H1 (cell line): ENCODE data around the gene ATP5ME. TPM values are rescaled to one million over a fixed set of nuclear protein-coding genes. Genes with fewer than 3 reads are reported as not detected.

ENCODE experiments used
- RAD21 ChIP-seq, 2 experiments: IDR thresholded peaks in 1 of 2; conservative IDR thresholded peaks in 1 of 2; 2 replicates each; pipeline ENCODE4 v1.6.1; 2011; ENCODE audit warnings: low read depth in 2 of 2, low read length in 2 of 2, improper control_type of control experiment in 1 of 2, inconsistent platforms in 1 of 2, mild to moderate bottlenecking in 1 of 2, moderate library complexity in 1 of 2
- TAF7 ChIP-seq: optimal IDR thresholded peaks from 2 replicates; pipeline ENCODE3; 2011; ENCODE audit warnings: low read depth, mild to moderate bottlenecking, inconsistent platforms, low read length, moderate library complexity, borderline replicate concordance
- polyA plus RNA-seq, 7 experiments: library from polyadenylated mRNA; depleted of rRNA in 3 of 7; stranded (reverse) in 5 of 7; unstranded in 2 of 7; fragments of >200 nt in 5 of 7; fragments of 200-250 nt in 2 of 7; gene quantifications; 1 replicate in 5 of 7; 2 replicates in 1 of 7; 4 replicates in 1 of 7; pipeline versions ENCODE4 v1.2.1 to v1.2.3, GENCODE V29; 2011 to 2013; ENCODE audit warnings: missing spikeins in 2 of 7, mixed read lengths in 2 of 7
- total RNA-seq: library from RNA; stranded (reverse); fragmentation: NEBNext Ultra II Directional; extraction: Animal tissue kit (Norgen Biotek cat#: 25700); gene quantifications from 2 replicates; pipeline ENCODE4 v1.2.1, GENCODE V29; 2021

The ATP5ME gene
- total and polyA plus RNA-seq, 2 of the 8 experiments (the other 6 are each of a cell fraction or from before 2014, with no cell fraction given): 375 to 450 TPM

GRCh38 chr4:654871-655463, 19.1 kb downstream of the ATP5ME start (continued):
- TF ChIP-seq TAF7 (no peak), RAD21 (IDR thresholded peaks at IDR 0.05 in 1 of 2, conservative IDR thresholded peaks at IDR 0.05 in 1 of 2; ENCODE audit: low read depth in 2 of 2, low read length in 2 of 2) (no peak)
